ENCODE results near the gene FAM180B. TPM values are rescaled to one million over a fixed set of nuclear protein-coding genes. Genes with fewer than 3 reads are reported as not detected.

The FAM180B gene
- total RNA-seq, 1 experiment from 2014 or later = not detected

Other genes starting within 250 kb of the FAM180B start
- not detected in 2 replicates for gene MYBPC3, start 234.0 kb upstream of the FAM180B start, total RNA-seq (2014; rRNA removed)
- not detected in 2 replicates for gene SPI1, start 208.1 kb upstream of the FAM180B start, total RNA-seq (2014; rRNA removed)
- 157 and 159 TPM in 2 replicates for gene SLC39A13, start 178.1 kb upstream of the FAM180B start, total RNA-seq (2014; rRNA removed)
- gene PSMC3, start 160.2 kb upstream of the FAM180B start, total RNA-seq (2014; rRNA removed) = 268 and 274 TPM in 2 replicates
- 159 and 164 TPM in 2 replicates for gene RAPSN, start 137.5 kb upstream of the FAM180B start, total RNA-seq (2014; rRNA removed)
- 39.8 and 47.5 TPM in 2 replicates for gene CELF1, start 33.5 kb upstream of the FAM180B start, total RNA-seq (2014; rRNA removed)
- 88.1 and 94.3 TPM in 2 replicates for gene PTPMT1, start 21.1 kb upstream of the FAM180B start, total RNA-seq (2014; rRNA removed)
- 25.3 and 30.4 TPM in 2 replicates for gene KBTBD4, start 7.7 kb upstream of the FAM180B start, total RNA-seq (2014; rRNA removed)
- 83.5 and 104 TPM in 2 replicates for gene NDUFS3, start 7.6 kb upstream of the FAM180B start, total RNA-seq (2014; rRNA removed)
- gene C1QTNF4, start 7.7 kb downstream of the FAM180B start, total RNA-seq (2014; rRNA removed) = 0.19 TPM in 1 of 2 replicates, not detected in the other
- gene MTCH2, start 55.9 kb downstream of the FAM180B start, total RNA-seq (2014; rRNA removed) = 142 and 143 TPM in 2 replicates
- gene AGBL2, start 128.7 kb downstream of the FAM180B start, total RNA-seq (2014; rRNA removed) = 0.38 and 0.92 TPM in 2 replicates
- 32.4 and 37.9 TPM in 2 replicates for gene FNBP4, start 180.7 kb downstream of the FAM180B start, total RNA-seq (2014; rRNA removed)